ENCODE measurements around the gene LCMT1. TPM values are rescaled to one million over a fixed set of nuclear protein-coding genes. Genes with fewer than 3 reads are reported as not detected.

LCMT1 gene
- total RNA-seq, 3 donors from 2014 or later (not counting 1 experiment from before 2014, with no cell fraction given) = 28.8 to 49.5 (median 43.0) TPM

DNA sequence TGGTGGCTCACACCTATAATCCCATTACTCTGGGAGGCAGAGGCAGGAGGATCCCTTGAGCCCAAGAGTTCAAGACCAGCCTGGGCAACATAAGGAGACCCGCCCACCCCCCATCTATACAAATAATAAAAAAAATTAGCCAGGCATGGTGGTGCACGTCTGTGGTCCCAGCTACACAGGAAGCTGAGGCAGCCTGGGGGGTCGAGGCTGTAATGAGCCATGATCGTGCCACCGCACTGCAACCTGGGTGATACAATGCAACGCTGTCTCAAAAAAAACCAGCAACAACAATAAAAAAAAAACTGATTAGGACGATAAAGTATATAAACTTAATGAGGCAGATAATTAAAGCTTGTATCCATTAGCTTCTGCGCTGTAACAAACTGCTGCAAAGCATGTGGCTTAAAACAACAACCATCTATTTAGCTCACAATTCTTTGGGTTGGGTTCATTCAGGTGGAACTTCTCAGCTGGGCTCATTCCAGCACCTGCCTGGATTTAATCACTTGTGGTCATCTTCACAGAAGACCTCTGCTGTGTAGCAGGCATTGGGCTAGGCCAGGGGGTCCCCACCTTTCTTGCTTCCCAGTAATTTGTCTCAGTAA, 45.8 kb downstream of the LCMT1 start:
- no peak for DNase-seq
- TF ChIP-seq, protein P1, sequence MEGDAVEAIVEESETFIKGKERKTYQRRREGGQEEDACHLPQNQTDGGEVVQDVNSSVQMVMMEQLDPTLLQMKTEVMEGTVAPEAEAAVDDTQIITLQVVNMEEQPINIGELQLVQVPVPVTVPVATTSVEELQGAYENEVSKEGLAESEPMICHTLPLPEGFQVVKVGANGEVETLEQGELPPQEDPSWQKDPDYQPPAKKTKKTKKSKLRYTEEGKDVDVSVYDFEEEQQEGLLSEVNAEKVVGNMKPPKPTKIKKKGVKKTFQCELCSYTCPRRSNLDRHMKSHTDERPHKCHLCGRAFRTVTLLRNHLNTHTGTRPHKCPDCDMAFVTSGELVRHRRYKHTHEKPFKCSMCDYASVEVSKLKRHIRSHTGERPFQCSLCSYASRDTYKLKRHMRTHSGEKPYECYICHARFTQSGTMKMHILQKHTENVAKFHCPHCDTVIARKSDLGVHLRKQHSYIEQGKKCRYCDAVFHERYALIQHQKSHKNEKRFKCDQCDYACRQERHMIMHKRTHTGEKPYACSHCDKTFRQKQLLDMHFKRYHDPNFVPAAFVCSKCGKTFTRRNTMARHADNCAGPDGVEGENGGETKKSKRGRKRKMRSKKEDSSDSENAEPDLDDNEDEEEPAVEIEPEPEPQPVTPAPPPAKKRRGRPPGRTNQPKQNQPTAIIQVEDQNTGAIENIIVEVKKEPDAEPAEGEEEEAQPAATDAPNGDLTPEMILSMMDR (IDR thresholded peaks at IDR 0.05) = no peak
- H3K27ac Mint-ChIP-seq = no peak overlapping the region
- no peak overlapping the region for H3K4me3 ChIP-seq (ENCODE audit: low read length)
- 85% methylated on average over 7 of the region's 8 CpGs for WGBS (ENCODE audit: insufficient coverage)
- H3K27me3 Mint-ChIP-seq (ENCODE audit: low read depth in 2 of 2) = no peaks in the 10 kb centered on the region
- peaks cover 18% of the 10 kb centered on the region for H3K36me3 Mint-ChIP-seq
- ATAC-seq = no peak
- H3K27ac ChIP-seq (ENCODE audit: low read length) = no peak overlapping the region
- no peaks in the 10 kb centered on the region for H3K27me3 ChIP-seq (ENCODE audit: control insufficient read depth, insufficient read depth, low read length)
- H3K36me3 ChIP-seq (ENCODE audit: control insufficient read depth, insufficient read depth, low read length) = peaks cover 32% of the 10 kb centered on the region
- H3K9me3 Mint-ChIP-seq = no peaks in the 10 kb centered on the region
- no peaks in the 10 kb centered on the region for H3K4me1 Mint-ChIP-seq
- no peak overlapping the region for H3K4me3 Mint-ChIP-seq
- no peaks in the 10 kb centered on the region for H3K9me3 ChIP-seq (ENCODE audit: control insufficient read depth, insufficient read depth, low read length)
- intact Hi-C loops (cut with micrococcal nuclease) = no loop called here
- H3K4me1 ChIP-seq (ENCODE audit: control insufficient read depth, insufficient read depth, low read length) = no peaks in the 10 kb centered on the region

DNA sequence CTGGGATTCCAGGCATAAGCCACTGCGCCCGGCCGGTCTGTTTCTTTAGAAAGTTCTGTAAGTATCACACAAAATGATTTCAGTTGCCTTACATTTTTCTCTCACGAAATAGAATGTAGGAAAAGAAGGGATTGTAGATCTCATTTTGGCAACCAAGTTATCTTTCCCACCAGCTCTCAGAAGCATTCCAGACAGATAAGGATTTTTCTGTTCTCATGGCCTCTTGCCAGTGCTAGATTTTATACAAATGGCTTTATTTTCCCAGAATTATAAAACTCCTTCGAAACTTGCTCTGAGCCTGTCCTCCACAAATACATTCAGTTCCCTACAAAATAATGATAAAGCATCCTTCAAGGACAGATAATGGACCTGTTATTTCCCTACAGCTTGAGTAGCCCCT, 46.9 kb downstream of the LCMT1 start:
- Histone ChIP-seq H3K9me3 (ENCODE audit: control insufficient read depth, insufficient read depth, low read length) (no peaks in the 10 kb centered on the region), H3K36me3 (ENCODE audit: control insufficient read depth, insufficient read depth, low read length) (peaks cover 33% of the 10 kb centered on the region), H3K27ac (ENCODE audit: low read length) (no peak overlapping the region), H3K4me1 (ENCODE audit: control insufficient read depth, insufficient read depth, low read length) (no peaks in the 10 kb centered on the region), H3K4me3 (ENCODE audit: low read length) (no peak overlapping the region), H3K27me3 (ENCODE audit: control insufficient read depth, insufficient read depth, low read length) (no peaks in the 10 kb centered on the region)
- Mint-ChIP-seq H3K4me1 (no peaks in the 10 kb centered on the region), H3K36me3 (peaks cover 18% of the 10 kb centered on the region), H3K9me3 (no peaks in the 10 kb centered on the region), H3K4me3 (no peak overlapping the region), H3K27ac (no peak overlapping the region), H3K27me3 (ENCODE audit: low read depth in 2 of 2) (no peaks in the 10 kb centered on the region)
- DNase-seq (no peak), ATAC-seq (no peak)
- intact Hi-C loops (cut with micrococcal nuclease) = no loop called here
- WGBS (ENCODE audit: insufficient coverage) = 98% methylated on average over 4 of the region's 5 CpGs
- TF ChIP-seq, protein P1 (IDR thresholded peaks at IDR 0.05) = no peak

DNA sequence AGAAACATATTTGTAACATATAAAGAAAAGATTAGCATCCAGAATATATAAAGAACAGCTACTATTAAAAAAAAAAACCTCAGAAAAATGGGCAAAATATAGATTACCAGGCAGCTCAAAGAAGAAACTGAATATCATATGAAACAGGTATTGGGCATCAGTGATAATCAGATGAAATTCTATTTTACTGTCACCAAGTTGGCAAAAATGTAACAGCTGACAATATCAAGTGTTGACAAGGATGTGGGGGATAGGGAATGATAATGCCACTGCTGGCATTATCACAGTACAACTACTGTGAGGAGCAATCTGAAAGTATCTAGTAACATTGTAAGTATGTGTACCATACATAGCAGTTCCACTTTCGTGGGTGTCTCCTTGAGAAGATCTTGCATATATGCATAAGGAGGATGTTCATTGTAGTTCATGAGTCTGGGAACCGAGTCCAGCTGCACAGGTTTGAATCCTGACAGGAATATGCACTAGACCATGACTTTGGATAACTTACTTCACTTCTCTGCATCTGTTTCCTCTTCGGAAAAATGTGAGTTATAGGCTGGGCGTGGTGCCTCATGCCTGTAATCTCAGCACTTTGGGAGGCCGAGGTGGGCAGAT, 50.3 kb downstream of the LCMT1 start:
- no peaks in the 10 kb centered on the region for H3K4me1 Mint-ChIP-seq
- H3K27me3 Mint-ChIP-seq (ENCODE audit: low read depth in 2 of 2) = no peaks in the 10 kb centered on the region
- Histone ChIP-seq H3K9me3 (ENCODE audit: control insufficient read depth, insufficient read depth, low read length) (no peaks in the 10 kb centered on the region), H3K27me3 (ENCODE audit: control insufficient read depth, insufficient read depth, low read length) (no peaks in the 10 kb centered on the region), H3K36me3 (ENCODE audit: control insufficient read depth, insufficient read depth, low read length) (peaks cover 51% of the 10 kb centered on the region), H3K27ac (ENCODE audit: low read length) (no peak overlapping the region), H3K4me1 (ENCODE audit: control insufficient read depth, insufficient read depth, low read length) (no peaks in the 10 kb centered on the region), H3K4me3 (ENCODE audit: low read length) (no peak overlapping the region)
- H3K36me3 Mint-ChIP-seq = peaks cover 32% of the 10 kb centered on the region
- TF ChIP-seq, protein P1 (IDR thresholded peaks at IDR 0.05) = no peak
- no peak overlapping the region for H3K4me3 Mint-ChIP-seq
- H3K27ac Mint-ChIP-seq = no peak overlapping the region
- DNase-seq (no peak), ATAC-seq (no peak)
- 96% methylated on average over 5 of the region's 5 CpGs for WGBS (ENCODE audit: insufficient coverage)
- intact Hi-C loops (cut with micrococcal nuclease) = no loop called here
- no peaks in the 10 kb centered on the region for H3K9me3 Mint-ChIP-seq

DNA sequence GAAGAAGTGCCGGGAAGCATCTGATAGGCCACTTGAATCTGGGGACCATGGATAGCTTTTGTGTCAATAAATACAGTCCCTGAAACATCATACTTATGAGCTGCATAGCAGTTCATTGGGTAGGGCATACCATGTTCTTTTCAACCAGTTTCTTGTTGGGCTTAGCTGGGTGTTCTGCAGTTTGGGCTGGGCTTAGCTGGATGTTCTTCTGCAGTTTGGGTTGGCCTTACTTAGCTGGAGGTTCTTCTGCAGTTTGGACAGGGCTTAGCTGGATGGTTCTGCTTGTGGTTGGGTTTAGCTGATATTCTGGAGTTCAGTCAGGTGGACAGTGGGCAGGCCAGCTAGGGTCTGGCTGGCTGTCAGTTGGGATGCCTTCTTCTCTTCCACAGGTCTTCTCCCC, 52.1 kb downstream of the LCMT1 start:
- WGBS (ENCODE audit: insufficient coverage) = 100% methylated on average over 1 of the region's 1 CpG
- intact Hi-C loops (cut with micrococcal nuclease) = no loop called here
- TF ChIP-seq, protein P1 (IDR thresholded peaks at IDR 0.05) = no peak
- Mint-ChIP-seq H3K27me3 (ENCODE audit: low read depth in 2 of 2) (no peaks in the 10 kb centered on the region), H3K4me1 (no peaks in the 10 kb centered on the region), H3K36me3 (peaks cover 36% of the 10 kb centered on the region), H3K27ac (no peak overlapping the region), H3K9me3 (no peaks in the 10 kb centered on the region), H3K4me3 (no peak overlapping the region)
- no peak overlapping the region for H3K27ac ChIP-seq (ENCODE audit: low read length)
- H3K36me3 ChIP-seq (ENCODE audit: control insufficient read depth, insufficient read depth, low read length) = peaks cover 56% of the 10 kb centered on the region
- no peaks in the 10 kb centered on the region for H3K27me3 ChIP-seq (ENCODE audit: control insufficient read depth, insufficient read depth, low read length)
- H3K4me1 ChIP-seq (ENCODE audit: control insufficient read depth, insufficient read depth, low read length) = no peaks in the 10 kb centered on the region
- DNase-seq (no peak), ATAC-seq (no peak)
- no peaks in the 10 kb centered on the region for H3K9me3 ChIP-seq (ENCODE audit: control insufficient read depth, insufficient read depth, low read length)
- no peak overlapping the region for H3K4me3 ChIP-seq (ENCODE audit: low read length)
